GM18873 (cell line): ENCODE data around the gene ALKBH6.
A peak's percentile ranks its signal among the peaks of the same experiment; 100 is the strongest.
"Not testable (repeated sequence)": the region's sequence is repeated elsewhere in the genome, so short reads cannot be mapped to it uniquely, and the experiment has no call there.

Source experiments
- ATAC-seq: cut with Tn5 transposase; IDR thresholded peaks from one replicate; pipeline ENCODE4 v1.9.1; 2021; ENCODE audit warnings: mild to moderate bottlenecking, moderate library complexity, moderate number of reproducible peaks; ENCODE audit not compliant: unreplicated experiment, low FRiP score

The ALKBH6 gene

GRCh38 chr19:36014012-36014924 lies at the start of gene ALKBH6:
ALKBH6 (minus strand) TSS chr19:36014213; CDS start chr19:36013397, 816 bp downstream.
- peak; percentile 91 for ATAC-seq

- ATAC-seq, result no peak
Measured at GRCh38 chr19:36061367-36061766, 47.4 kb upstream of the ALKBH6 start.

- no peak for ATAC-seq
Measured at GRCh38 chr19:36060430-36060829, 46.4 kb upstream of the ALKBH6 start.

DNA sequence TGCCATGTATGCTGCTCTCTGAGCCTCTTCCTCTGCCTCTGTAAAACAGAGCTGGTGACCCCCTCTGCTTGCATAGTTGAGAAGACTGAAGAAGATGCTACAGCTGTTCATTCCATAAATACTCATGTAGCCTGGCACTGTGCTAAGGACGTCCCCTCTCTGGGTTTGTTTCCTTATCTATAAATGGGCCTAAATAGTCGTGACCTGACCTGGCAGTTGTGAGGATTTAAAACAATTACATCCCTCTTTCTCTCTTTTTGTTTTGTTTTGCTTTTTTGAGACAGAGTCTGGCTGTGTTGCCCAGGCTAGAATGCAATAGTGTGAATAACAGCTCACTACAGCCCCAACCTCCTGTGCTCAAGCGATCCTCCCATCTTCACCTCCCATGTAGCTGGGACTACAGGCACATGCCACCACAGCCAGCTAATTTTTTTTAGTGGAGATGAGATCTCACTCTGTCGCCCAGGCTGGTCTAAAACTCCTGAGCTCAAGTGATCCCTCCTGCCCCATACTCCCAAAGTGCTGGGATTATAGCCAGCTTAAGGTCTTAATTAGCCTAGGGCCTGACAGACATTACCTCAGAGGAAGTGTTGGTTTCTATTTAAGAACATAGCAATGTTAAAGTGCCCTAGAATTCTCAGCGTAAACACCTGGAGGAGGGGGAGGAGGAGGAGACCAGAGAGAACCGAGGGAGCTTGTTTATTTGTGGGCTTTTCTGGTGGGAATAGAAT lies 45.3 kb upstream of the ALKBH6 start:
- no peak for ATAC-seq

DNA sequence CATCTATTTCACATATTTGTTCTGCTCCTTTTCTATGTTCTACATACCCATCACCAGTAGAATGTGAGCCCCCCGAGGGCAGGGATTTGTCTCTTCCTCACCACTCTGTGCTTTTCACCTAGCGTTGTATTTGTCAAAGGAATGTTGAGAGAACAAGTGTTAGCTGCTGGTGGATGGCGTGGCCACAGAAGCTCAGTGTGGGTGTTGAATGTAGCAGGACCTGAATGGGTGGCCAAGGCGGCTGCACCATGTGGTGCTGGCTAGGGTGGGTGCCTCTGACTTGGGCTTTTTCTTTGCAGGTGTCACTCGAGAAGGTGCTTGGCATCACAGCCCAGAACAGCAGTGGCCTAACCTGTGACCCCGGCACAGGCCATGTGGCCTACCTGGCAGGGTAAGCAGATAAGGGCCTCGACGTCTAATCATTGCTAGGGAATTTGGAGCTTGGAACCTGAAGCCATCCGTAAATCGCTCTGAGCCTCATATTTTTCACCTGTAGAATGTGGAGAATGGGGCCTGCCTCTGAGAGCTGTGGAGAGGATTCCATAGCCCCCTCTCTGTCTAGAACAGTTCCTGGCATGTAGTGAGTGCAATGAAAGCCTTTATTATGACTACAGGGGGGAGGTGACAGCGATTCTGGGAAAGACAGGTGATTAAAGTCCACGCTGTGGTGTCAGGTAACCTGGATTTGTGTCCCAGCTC lies 44.6 kb upstream of the ALKBH6 start:
- no peak for ATAC-seq

DNA sequence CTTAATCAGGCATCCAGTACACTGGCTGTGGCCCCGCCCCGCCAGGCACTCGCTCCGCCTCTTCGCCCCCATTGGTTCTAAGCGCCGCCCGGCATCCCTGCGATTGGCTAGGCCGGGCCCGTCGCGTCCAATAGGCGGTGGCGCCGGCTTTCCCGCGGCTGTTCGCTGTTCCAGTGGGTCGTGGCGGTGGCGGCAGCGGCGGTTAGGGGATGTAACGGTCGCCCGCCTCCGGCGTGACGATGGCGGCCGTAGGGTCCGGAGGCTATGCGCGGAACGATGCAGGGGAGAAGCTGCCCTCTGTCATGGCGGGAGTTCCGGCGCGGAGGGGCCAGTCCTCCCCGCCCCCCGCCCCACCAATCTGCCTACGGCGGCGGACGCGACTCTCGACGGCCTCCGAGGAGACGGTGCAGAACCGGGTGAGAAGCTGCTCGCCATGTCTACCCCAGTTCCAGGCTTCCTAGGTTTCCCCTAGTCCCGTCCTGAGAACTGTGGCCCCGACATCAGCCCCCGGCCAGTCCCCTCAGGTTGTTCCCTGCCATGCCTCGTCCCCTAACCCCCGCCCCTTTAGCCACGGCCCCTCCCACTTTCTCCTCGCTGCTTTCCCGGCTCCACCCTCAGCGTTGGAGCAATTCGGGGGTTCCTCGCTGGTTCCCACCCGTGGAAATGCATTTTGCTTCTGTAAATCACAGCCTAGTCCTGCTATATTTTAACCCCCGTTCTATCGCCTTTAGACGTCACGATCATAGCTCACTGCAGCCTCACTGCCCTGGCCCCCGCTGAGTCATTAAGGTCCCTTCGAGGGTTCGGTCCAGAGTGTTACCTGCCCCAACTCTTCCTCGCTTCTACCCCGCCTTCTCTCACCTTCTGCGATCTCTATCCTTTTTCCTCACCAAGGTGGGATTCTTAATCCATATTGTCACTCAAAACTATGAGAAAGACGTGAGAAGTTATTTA lies 41.0 kb upstream of the ALKBH6 start, which contains the start of gene WDR62:
Gene WDR62 (plus strand): TSS at position 165 of the 954 bp plus-strand sequence. CDS start 75 bp downstream, at position 240.
- ATAC-seq, result peak; percentile 66

DNA sequence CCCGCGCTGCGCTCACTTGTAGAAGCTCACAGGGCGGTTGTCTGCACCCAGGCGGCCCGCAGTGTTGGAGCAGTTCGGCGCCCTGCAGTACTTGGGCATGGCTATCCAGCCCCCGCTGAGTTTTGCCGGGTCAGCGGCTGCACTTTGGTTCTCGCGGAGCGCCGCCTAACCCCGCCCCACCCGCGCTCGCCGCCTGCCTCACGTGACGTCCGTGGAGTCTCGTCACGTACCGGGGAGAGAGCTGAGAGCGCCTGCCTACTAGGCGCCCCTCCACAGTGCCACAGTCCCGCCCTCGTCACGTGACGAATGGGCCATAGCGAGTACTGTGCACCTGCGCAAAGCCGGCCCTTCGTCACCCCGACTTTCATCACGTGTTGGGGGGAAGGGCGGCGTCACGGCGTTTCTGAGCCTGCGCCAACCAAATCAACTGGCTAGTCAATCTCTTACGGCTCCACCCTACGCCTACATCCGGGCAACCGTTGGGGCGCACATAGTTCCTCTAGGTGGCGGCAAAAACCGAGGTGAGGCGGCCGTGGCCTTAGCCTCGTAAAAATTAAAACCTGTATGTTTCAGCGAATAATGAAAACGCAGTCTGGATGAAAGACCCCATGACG lies 40.2 kb upstream of the ALKBH6 start, which contains the start of gene THAP8:
Gene THAP8 (minus strand): TSS at position 167 of the 614 bp plus-strand sequence. CDS start 68 bp downstream, at position 99.
- peak; percentile 75 for ATAC-seq

GRCh38 chr19:36051637-36052036 lies 37.6 kb upstream of the ALKBH6 start:
- ATAC-seq, result no peak

DNA sequence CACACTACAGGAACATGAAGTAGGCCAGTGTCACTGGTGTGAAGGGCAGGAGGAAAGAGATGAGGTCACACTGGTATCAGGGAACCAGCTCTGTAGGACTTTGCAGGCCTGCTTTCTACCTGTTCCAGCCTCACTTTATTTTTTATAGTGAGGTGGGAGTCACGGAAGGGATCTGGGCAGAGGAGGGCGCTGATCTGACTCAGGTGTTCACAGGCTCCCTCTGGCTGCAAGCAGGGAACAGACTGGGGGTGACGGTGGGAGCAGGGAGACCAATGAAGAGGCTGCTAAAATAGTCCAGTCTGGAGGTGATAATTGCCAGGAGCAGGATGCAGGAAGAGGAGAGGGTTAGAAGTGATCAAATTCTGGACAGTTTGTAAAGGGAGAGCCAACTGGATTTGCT lies 37.2 kb upstream of the ALKBH6 start:
- ATAC-seq, result no peak

- no peak for ATAC-seq
Measured at GRCh38 chr19:36049080-36049698, 35.2 kb upstream of the ALKBH6 start.

GRCh38 chr19:36047835-36048234 lies 33.8 kb upstream of the ALKBH6 start:
- ATAC-seq, result no peak

DNA sequence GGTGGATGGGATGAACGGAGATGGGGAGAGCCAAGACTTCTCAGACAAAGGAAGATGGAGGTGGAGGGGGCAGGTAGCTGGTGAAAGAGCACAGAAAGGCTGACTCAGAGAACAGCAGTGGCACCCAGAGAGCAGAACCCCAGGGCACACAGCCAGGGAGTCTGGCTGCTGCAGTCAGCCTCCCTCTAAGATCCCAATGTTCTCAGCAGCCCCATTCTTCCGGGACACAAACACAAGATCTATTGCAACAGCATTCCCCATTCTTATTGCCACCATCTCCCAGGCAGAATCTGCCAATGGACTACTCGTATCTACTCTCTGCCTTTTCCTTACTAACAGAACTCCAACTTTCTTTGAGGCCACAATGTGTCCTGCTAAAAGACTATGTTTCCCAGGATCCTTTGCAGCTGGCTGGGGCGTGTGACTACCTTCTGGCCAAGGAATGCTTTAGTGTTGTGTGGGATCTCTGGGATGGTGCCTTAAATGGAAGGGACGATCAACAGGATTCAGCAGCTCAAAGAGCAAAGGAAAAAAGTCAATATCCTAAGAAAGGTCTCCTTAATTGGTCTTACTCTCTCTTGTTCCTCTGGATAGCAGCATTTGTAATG lies 32.5 kb upstream of the ALKBH6 start:
- no peak for ATAC-seq

DNA sequence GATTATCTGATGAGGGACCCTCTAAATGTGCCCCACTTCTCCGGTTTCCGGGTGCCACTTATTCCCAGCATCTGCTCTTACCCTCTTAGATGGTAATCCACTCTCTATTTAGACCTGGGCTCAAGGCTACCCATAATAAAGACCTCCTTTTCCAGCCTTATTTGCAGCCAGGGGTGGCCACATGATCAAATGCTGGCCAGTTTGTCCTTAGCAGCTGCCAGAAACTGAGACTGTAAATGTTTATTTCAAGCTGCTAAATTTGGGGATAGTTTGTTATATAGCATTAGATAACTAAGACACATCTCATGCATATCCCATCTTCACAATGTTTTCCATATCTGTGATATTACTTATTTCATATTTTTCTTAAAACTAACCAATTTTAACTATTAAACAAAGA lies 29.9 kb upstream of the ALKBH6 start:
- no peak for ATAC-seq

GRCh38 chr19:36041831-36042230 lies 27.8 kb upstream of the ALKBH6 start:
- ATAC-seq, result no peak

GRCh38 chr19:36041092-36041491 lies 27.1 kb upstream of the ALKBH6 start:
- not testable (repeated sequence) for ATAC-seq

GRCh38 chr19:36040495-36040894 lies 26.5 kb upstream of the ALKBH6 start:
- no peak for ATAC-seq

- ATAC-seq, result no peak
Measured at GRCh38 chr19:36032251-36033104, 18.5 kb upstream of the ALKBH6 start, which contains the start of gene CLIP3. CLIP3 (minus strand) TSS chr19:36032873; CDS start chr19:36032357, 516 bp downstream.
